HG02642 (cell line): ENCODE measurements around the gene LRCH2.
"Not testable (repeated sequence)": the region's sequence is repeated elsewhere in the genome, so short reads cannot be mapped to it uniquely, and the experiment has no call there.

Experiments used
- ATAC-seq: cut with Tn5 transposase; IDR thresholded peaks from one replicate; pipeline ENCODE4 v1.9.1; 2021; ENCODE audit warnings: mild to moderate bottlenecking; ENCODE audit not compliant: unreplicated experiment, poor library complexity

The LRCH2 gene

GRCh38 chrX:115209547-115209946 lies 24.3 kb downstream of the LRCH2 start:
- not testable (repeated sequence) for ATAC-seq

GRCh38 chrX:115204040-115204439 lies 29.9 kb downstream of the LRCH2 start:
- no peak for ATAC-seq

- no peak for ATAC-seq
These were observed 41.6 kb downstream of the LRCH2 start for GRCh38 chrX:115192244-115192700.

- no peak for ATAC-seq
These were observed 42.2 kb downstream of the LRCH2 start for GRCh38 chrX:115191490-115192243.

- ATAC-seq: no peak
These were observed 43.0 kb downstream of the LRCH2 start for GRCh38 chrX:115190636-115191489.

GRCh38 chrX:115189646-115190635 lies 44.0 kb downstream of the LRCH2 start:
- ATAC-seq: no peak

GRCh38 chrX:115189110-115189509 lies 44.8 kb downstream of the LRCH2 start, which contains the start of gene RBMXL3:
RBMXL3 (plus strand) TSS chrX:115189410; CDS start chrX:115189442, 32 bp downstream.
- ATAC-seq: no peak

GRCh38 chrX:115183980-115184379 lies 49.9 kb downstream of the LRCH2 start:
- no peak for ATAC-seq

GRCh38 chrX:115178473-115178872 lies 55.4 kb downstream of the LRCH2 start:
- ATAC-seq: no peak

GRCh38 chrX:115177932-115178331 lies 56.0 kb downstream of the LRCH2 start:
- ATAC-seq: no peak

- no peak for ATAC-seq
These were observed 59.3 kb downstream of the LRCH2 start for GRCh38 chrX:115174548-115174947.

- no peak for ATAC-seq
These were observed 60.7 kb downstream of the LRCH2 start for GRCh38 chrX:115173181-115173580.

- ATAC-seq: no peak
These were observed 86.7 kb downstream of the LRCH2 start for GRCh38 chrX:115147220-115147619.

GRCh38 chrX:115142057-115142456 lies 91.8 kb downstream of the LRCH2 start:
- ATAC-seq: no peak

GRCh38 chrX:115138040-115138439 lies 95.9 kb downstream of the LRCH2 start:
- ATAC-seq: no peak

- no peak for ATAC-seq
These were observed 99.5 kb downstream of the LRCH2 start for GRCh38 chrX:115134382-115134781.

GRCh38 chrX:115112411-115112810 lies 121.5 kb downstream of the LRCH2 start:
- ATAC-seq: no peak

- ATAC-seq: no peak
These were observed 135.0 kb downstream of the LRCH2 start for GRCh38 chrX:115098897-115099296.

- ATAC-seq: no peak
These were observed 140.7 kb downstream of the LRCH2 start for GRCh38 chrX:115093191-115093590.

- no peak for ATAC-seq
These were observed 144.5 kb downstream of the LRCH2 start for GRCh38 chrX:115089419-115089818.
